ENCODE data around the gene SH3BGRL2. TPM values are rescaled to one million over a fixed set of nuclear protein-coding genes. Genes with fewer than 3 reads are reported as not detected.
"Not testable (repeated sequence)": the region's sequence is repeated elsewhere in the genome, so short reads cannot be mapped to it uniquely, and the experiment has no call there.

SH3BGRL2 gene
- total RNA-seq, 1 donor from 2014 or later = 47.0 TPM

GRCh38 chr6:79735183-79735582 is 104.1 kb downstream of the SH3BGRL2 start:
- DNase-seq (ENCODE audit: low spot score) = no peak
- H3K36me3 ChIP-seq = no peaks in the 10 kb centered on the region
- H3K79me2 ChIP-seq (ENCODE audit: low read depth) = no peaks in the 10 kb centered on the region
- no peaks in the 10 kb centered on the region for H3K36me3 Mint-ChIP-seq
- H3K4me2 ChIP-seq = no peak overlapping the region
- peaks cover 3% of the 10 kb centered on the region for H3K9me3 Mint-ChIP-seq
- no peak overlapping the region for H3K27ac ChIP-seq
- H3K4me1 ChIP-seq = peaks cover 28% of the 10 kb centered on the region
- H3K27me3 ChIP-seq = no peaks in the 10 kb centered on the region
- no peak overlapping the region for H3K4me3 ChIP-seq
- H3K4me1 Mint-ChIP-seq = peaks cover 30% of the 10 kb centered on the region
- peaks cover 20% of the 10 kb centered on the region for H3F3A ChIP-seq (ENCODE audit: low read depth)
- H4K20me1 ChIP-seq (ENCODE audit: low read depth) = no peaks in the 10 kb centered on the region
- TF ChIP-seq CTCF (IDR thresholded peaks at IDR 0.05) = no peak
- no peak overlapping the region for H3K9ac ChIP-seq
- H3K4me3 Mint-ChIP-seq = no peak overlapping the region
- H3K27me3 Mint-ChIP-seq (ENCODE audit: insufficient read depth, low read depth) = peaks cover 3% of the 10 kb centered on the region
- no peak overlapping the region for H2AFZ ChIP-seq (replicated peaks)
- H3K27ac Mint-ChIP-seq = no peak overlapping the region
- no peaks in the 10 kb centered on the region for H3K9me3 ChIP-seq (ENCODE audit: low read depth)

GRCh38 chr6:79737172-79737571 is 106.0 kb downstream of the SH3BGRL2 start:
- DNase-seq (ENCODE audit: low spot score) = no peak
- Histone ChIP-seq H4K20me1 (ENCODE audit: low read depth) (no peaks in the 10 kb centered on the region), H2AFZ (replicated peaks) (no peak overlapping the region), H3K9ac (no peak overlapping the region), H3K27me3 (no peaks in the 10 kb centered on the region), H3K4me2 (no peak overlapping the region), H3K27ac (no peak overlapping the region), H3K36me3 (no peaks in the 10 kb centered on the region), H3K9me3 (ENCODE audit: low read depth) (no peaks in the 10 kb centered on the region), H3F3A (ENCODE audit: low read depth) (peaks cover 7% of the 10 kb centered on the region), H3K4me3 (no peak overlapping the region), H3K79me2 (ENCODE audit: low read depth) (no peaks in the 10 kb centered on the region), H3K4me1 (peaks cover 9% of the 10 kb centered on the region)
- Mint-ChIP-seq H3K4me3 (no peak overlapping the region), H3K4me1 (peaks cover 21% of the 10 kb centered on the region), H3K36me3 (no peaks in the 10 kb centered on the region), H3K9me3 (peaks cover 3% of the 10 kb centered on the region), H3K27ac (peak overlapping the region; percentile 92), H3K27me3 (ENCODE audit: insufficient read depth, low read depth) (peaks cover 3% of the 10 kb centered on the region)
- no peak for TF ChIP-seq EZH2 (IDR thresholded peaks at IDR 0.05)
- TF ChIP-seq EZH2phosphoT487 (IDR thresholded peaks at IDR 0.05) = no peak

GRCh38 chr6:79742030-79742429 is 110.9 kb downstream of the SH3BGRL2 start:
- H3K79me2 ChIP-seq (ENCODE audit: low read depth) = no peaks in the 10 kb centered on the region
- H3K9me3 ChIP-seq (ENCODE audit: low read depth) = no peaks in the 10 kb centered on the region
- H3K27me3 ChIP-seq = no peaks in the 10 kb centered on the region
- H3K27ac Mint-ChIP-seq = no peak overlapping the region
- no peaks in the 10 kb centered on the region for H4K20me1 ChIP-seq (ENCODE audit: low read depth)
- H3K9me3 Mint-ChIP-seq = peaks cover 15% of the 10 kb centered on the region
- peaks cover 7% of the 10 kb centered on the region for H3F3A ChIP-seq (ENCODE audit: low read depth)
- no peaks in the 10 kb centered on the region for H3K36me3 ChIP-seq
- no peak overlapping the region for H3K4me3 Mint-ChIP-seq
- H3K27me3 Mint-ChIP-seq (ENCODE audit: insufficient read depth, low read depth) = no peaks in the 10 kb centered on the region
- no peak overlapping the region for H3K27ac ChIP-seq
- no peaks in the 10 kb centered on the region for H3K4me1 ChIP-seq
- peaks cover 5% of the 10 kb centered on the region for H3K4me1 Mint-ChIP-seq
- H2AFZ ChIP-seq (replicated peaks) = no peak overlapping the region
- H3K9ac ChIP-seq = no peak overlapping the region
- no peak overlapping the region for H3K4me3 ChIP-seq
- H3K36me3 Mint-ChIP-seq = peaks cover 2% of the 10 kb centered on the region
- no peak overlapping the region for H3K4me2 ChIP-seq
- no peak for TF ChIP-seq EZH2 (IDR thresholded peaks at IDR 0.05)
- DNase-seq (ENCODE audit: low spot score) = no peak

GRCh38 chr6:79745282-79745681 is 114.2 kb downstream of the SH3BGRL2 start:
- not testable (repeated sequence) for H3K79me2 ChIP-seq (ENCODE audit: low read depth); H3K27ac Mint-ChIP-seq; H2AFZ ChIP-seq (replicated peaks); H3K27me3 ChIP-seq; H3K4me3 Mint-ChIP-seq; H3F3A ChIP-seq (ENCODE audit: low read depth); H3K4me3 ChIP-seq; H3K27me3 Mint-ChIP-seq (ENCODE audit: insufficient read depth, low read depth); H3K9me3 ChIP-seq (ENCODE audit: low read depth); H3K9ac ChIP-seq; H3K4me1 ChIP-seq; DNase-seq (ENCODE audit: low spot score); H3K36me3 ChIP-seq; H4K20me1 ChIP-seq (ENCODE audit: low read depth); H3K4me2 ChIP-seq; H3K4me1 Mint-ChIP-seq; H3K27ac ChIP-seq; H3K36me3 Mint-ChIP-seq
- H3K9me3 Mint-ChIP-seq = peaks cover 14% of the 10 kb centered on the region

GRCh38 chr6:79746325-79746724 is 115.2 kb downstream of the SH3BGRL2 start:
- peaks cover 11% of the 10 kb centered on the region for H3K4me1 Mint-ChIP-seq
- H3K9me3 ChIP-seq (ENCODE audit: low read depth); H3K27ac Mint-ChIP-seq; H3K9ac ChIP-seq; H3K36me3 Mint-ChIP-seq; H3K27me3 Mint-ChIP-seq (ENCODE audit: insufficient read depth, low read depth); DNase-seq (ENCODE audit: low spot score); H2AFZ ChIP-seq (replicated peaks); H3K36me3 ChIP-seq; H3K4me3 Mint-ChIP-seq; H3K27ac ChIP-seq; H3F3A ChIP-seq (ENCODE audit: low read depth); H3K4me2 ChIP-seq; H4K20me1 ChIP-seq (ENCODE audit: low read depth); H3K79me2 ChIP-seq (ENCODE audit: low read depth); H3K27me3 ChIP-seq; H3K4me3 ChIP-seq: not testable (repeated sequence)
- H3K9me3 Mint-ChIP-seq = peaks cover 14% of the 10 kb centered on the region
- peaks cover 10% of the 10 kb centered on the region for H3K4me1 ChIP-seq
